WTC11 (cell line): ENCODE measurements around the gene MYNN. TPM values are rescaled to one million over a fixed set of nuclear protein-coding genes. Genes with fewer than 3 reads are reported as not detected.

Experiments used
- ATAC-seq: fragments of 200-7000 bp; cut with Tn5 transposase; 2 replicates; pipeline ENCODE4 v1.10.0; 2021; ENCODE audit warnings: mild to moderate bottlenecking, moderate library complexity
- CTCF ChIA-PET: fragments of 300-600 bp; sonication (Branson Sonifier 250); formaldehyde crosslinking; loops from one replicate; lab custom pipeline; 2021; ENCODE audit warnings: antibody characterized with exemption; lab: Charles Lee
- POLR2A ChIA-PET: fragments of 350-600 bp; sonication (Branson Sonifier 250); formaldehyde crosslinking; loops from one replicate; lab custom pipeline; 2021; ENCODE audit warnings: antibody characterized with exemption; lab: Charles Lee
- DNase-seq: peaks from one replicate; pipeline ENCODE4 v3.0.0; 2021; ENCODE audit warnings: low spot score
- H3K27ac Mint-ChIP-seq: 2 replicates; pipeline ENCODE4 v1.8.0; 2021; ENCODE audit warnings: mixed read lengths
- H3K27me3 Mint-ChIP-seq: 2 replicates; pipeline ENCODE4 v1.8.0; 2021; ENCODE audit warnings: low read depth, mild to moderate bottlenecking, moderate library complexity, mixed read lengths
- H3K36me3 Mint-ChIP-seq: 2 replicates; pipeline ENCODE4 v1.8.0; 2021; ENCODE audit warnings: mixed read lengths
- H3K4me1 Mint-ChIP-seq: 2 replicates; pipeline ENCODE4 v1.8.0; 2022; ENCODE audit warnings: mixed read lengths
- H3K4me3 Mint-ChIP-seq: 2 replicates; pipeline ENCODE4 v1.8.0; 2021; ENCODE audit warnings: mild to moderate bottlenecking, moderate library complexity, mixed read lengths
- H3K9me3 Mint-ChIP-seq: 2 replicates; pipeline ENCODE4 v1.8.0; 2021; ENCODE audit warnings: mixed read lengths
- ATF1 ChIP-seq: sonication (generic); formaldehyde crosslinking; IDR thresholded peaks from 2 replicates; pipeline ENCODE4 v1.8.1; 2023; ENCODE audit warnings: mild to moderate bottlenecking, moderate library complexity, missing genetic modification reagents
- CREM ChIP-seq: sonication (generic); formaldehyde crosslinking; IDR thresholded peaks from 2 replicates; pipeline ENCODE4 v1.8.1; 2022; ENCODE audit warnings: mild to moderate bottlenecking, missing genetic modification reagents, moderate library complexity
- GTF2I ChIP-seq: fragments of 250-450 bp; sonication (Bioruptor Pico); conservative IDR thresholded peaks from 2 replicates; pipeline ENCODE4 v1.4.0; 2021; ENCODE audit warnings: mild to moderate bottlenecking
- IRF2 ChIP-seq: sonication (generic); formaldehyde crosslinking; IDR thresholded peaks from 2 replicates; pipeline ENCODE4 v1.8.0; 2022; ENCODE audit warnings: low read depth, missing genetic modification reagents, borderline replicate concordance
- NFE2L1 ChIP-seq: sonication (generic); formaldehyde crosslinking; IDR thresholded peaks from 2 replicates; pipeline ENCODE4 v1.8.1; 2023; ENCODE audit warnings: missing genetic modification reagents
- NFYB ChIP-seq: sonication (generic); formaldehyde crosslinking; conservative IDR thresholded peaks from 2 replicates; pipeline ENCODE4 v1.8.0; 2022; ENCODE audit warnings: low read depth, missing genetic modification reagents
- NR2C2 ChIP-seq: sonication (generic); formaldehyde crosslinking; IDR thresholded peaks from 2 replicates; pipeline ENCODE4 v1.8.0; 2022; ENCODE audit warnings: mild to moderate bottlenecking, missing genetic modification reagents
- RELA ChIP-seq: sonication (generic); formaldehyde crosslinking; IDR thresholded peaks from 2 replicates; pipeline ENCODE4 v1.8.1; 2022; ENCODE audit warnings: missing genetic modification reagents, mild to moderate bottlenecking, borderline replicate concordance
- RORB ChIP-seq: fragments of 250-450 bp; sonication (Bioruptor Pico); IDR thresholded peaks from 2 replicates; pipeline ENCODE4 v1.9.0; 2021; ENCODE audit warnings: mild to moderate bottlenecking
- SOX15 ChIP-seq: fragments of 250-450 bp; sonication (Bioruptor Pico); IDR thresholded peaks from 2 replicates; pipeline ENCODE4 v1.9.0; 2021; ENCODE audit warnings: mild to moderate bottlenecking
- TP53 ChIP-seq: sonication (generic); formaldehyde crosslinking; IDR thresholded peaks from 2 replicates; pipeline ENCODE4 v1.8.1; 2023; ENCODE audit warnings: mild to moderate bottlenecking, missing genetic modification reagents
- ZBTB21 ChIP-seq: sonication (generic); formaldehyde crosslinking; IDR thresholded peaks from 2 replicates; pipeline ENCODE4 v1.8.1; 2023; ENCODE audit warnings: mild to moderate bottlenecking, missing genetic modification reagents, borderline replicate concordance
- ZNF138 ChIP-seq: sonication (generic); formaldehyde crosslinking; conservative IDR thresholded peaks from 2 replicates; pipeline ENCODE4 v1.8.1; 2022; ENCODE audit warnings: mild to moderate bottlenecking, moderate library complexity, missing genetic modification reagents
- ZNF671 ChIP-seq: fragments of 250-450 bp; sonication (Bioruptor Pico); IDR thresholded peaks from 2 replicates; pipeline ENCODE4 v1.8.0; 2021; ENCODE audit warnings: mild to moderate bottlenecking
- total RNA-seq: library from RNA; stranded (reverse); gene quantifications from 3 replicates; pipeline ENCODE4 v1.2.3, GENCODE V29; 2021
- TF ChIP-seq, protein P1 (sequence below): sonication (generic); formaldehyde crosslinking; conservative IDR thresholded peaks from 2 replicates; pipeline ENCODE4 v1.8.1; 2022; ENCODE audit warnings: mild to moderate bottlenecking, missing genetic modification reagents
- TF ChIP-seq, protein P2 (sequence below): fragments of 200-600 bp; IDR thresholded peaks from 2 replicates; pipeline ENCODE4 v1.8.0; 2022; ENCODE audit warnings: antibody characterized with exemption
- TF ChIP-seq, protein P3 (sequence below): sonication (generic); formaldehyde crosslinking; IDR thresholded peaks from 2 replicates; pipeline ENCODE4 v1.8.1; 2023; ENCODE audit warnings: mild to moderate bottlenecking, missing genetic modification reagents
- TF ChIP-seq, protein P4 (sequence below): sonication (generic); formaldehyde crosslinking; IDR thresholded peaks from 2 replicates; pipeline ENCODE4 v1.8.0; 2022; ENCODE audit warnings: mild to moderate bottlenecking, missing genetic modification reagents

MYNN gene
- total RNA-seq, 1 experiment from 2014 or later: 14.3 TPM

DNA sequence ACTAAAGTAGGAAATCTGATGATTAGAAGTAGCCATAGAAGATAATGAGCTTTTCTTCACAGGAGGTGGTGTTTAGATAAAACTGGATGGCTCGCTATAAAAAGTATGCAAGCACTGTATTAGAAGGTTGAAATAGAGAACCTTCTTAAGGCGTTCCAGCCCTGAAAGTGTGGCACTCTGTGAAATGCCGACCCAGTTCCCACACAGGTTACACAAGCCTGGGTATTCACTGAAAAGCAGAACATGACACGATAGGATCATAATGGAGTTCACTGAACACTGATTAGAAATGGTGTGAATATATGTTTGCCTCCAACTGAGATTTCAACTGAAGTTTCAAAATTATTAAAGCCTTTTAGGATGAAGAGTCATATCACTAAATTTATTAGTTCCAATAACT, 54.5 kb downstream of the MYNN start:
- POLR2A ChIA-PET: interaction anchor here (0.7 kb wide), 1 partner anchor 393 kb away, joined by 6 read pairs; no protein-coding TSS in a partner anchor
- TF ChIP-seq, protein P1, sequence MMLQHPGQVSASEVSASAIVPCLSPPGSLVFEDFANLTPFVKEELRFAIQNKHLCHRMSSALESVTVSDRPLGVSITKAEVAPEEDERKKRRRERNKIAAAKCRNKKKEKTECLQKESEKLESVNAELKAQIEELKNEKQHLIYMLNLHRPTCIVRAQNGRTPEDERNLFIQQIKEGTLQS (CRISPR knock-in tag): no peak
- no peak for TF ChIP-seq ATF1
- TF ChIP-seq, protein P2, sequence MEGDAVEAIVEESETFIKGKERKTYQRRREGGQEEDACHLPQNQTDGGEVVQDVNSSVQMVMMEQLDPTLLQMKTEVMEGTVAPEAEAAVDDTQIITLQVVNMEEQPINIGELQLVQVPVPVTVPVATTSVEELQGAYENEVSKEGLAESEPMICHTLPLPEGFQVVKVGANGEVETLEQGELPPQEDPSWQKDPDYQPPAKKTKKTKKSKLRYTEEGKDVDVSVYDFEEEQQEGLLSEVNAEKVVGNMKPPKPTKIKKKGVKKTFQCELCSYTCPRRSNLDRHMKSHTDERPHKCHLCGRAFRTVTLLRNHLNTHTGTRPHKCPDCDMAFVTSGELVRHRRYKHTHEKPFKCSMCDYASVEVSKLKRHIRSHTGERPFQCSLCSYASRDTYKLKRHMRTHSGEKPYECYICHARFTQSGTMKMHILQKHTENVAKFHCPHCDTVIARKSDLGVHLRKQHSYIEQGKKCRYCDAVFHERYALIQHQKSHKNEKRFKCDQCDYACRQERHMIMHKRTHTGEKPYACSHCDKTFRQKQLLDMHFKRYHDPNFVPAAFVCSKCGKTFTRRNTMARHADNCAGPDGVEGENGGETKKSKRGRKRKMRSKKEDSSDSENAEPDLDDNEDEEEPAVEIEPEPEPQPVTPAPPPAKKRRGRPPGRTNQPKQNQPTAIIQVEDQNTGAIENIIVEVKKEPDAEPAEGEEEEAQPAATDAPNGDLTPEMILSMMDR: no peak
- no peak for TF ChIP-seq GTF2I
- no peak for TF ChIP-seq IRF2 (CRISPR knock-in tag)
- TF ChIP-seq RORB (CRISPR knock-in tag): no peak
- TF ChIP-seq ZNF138 (CRISPR knock-in tag): no peak
- TF ChIP-seq, protein P3, sequence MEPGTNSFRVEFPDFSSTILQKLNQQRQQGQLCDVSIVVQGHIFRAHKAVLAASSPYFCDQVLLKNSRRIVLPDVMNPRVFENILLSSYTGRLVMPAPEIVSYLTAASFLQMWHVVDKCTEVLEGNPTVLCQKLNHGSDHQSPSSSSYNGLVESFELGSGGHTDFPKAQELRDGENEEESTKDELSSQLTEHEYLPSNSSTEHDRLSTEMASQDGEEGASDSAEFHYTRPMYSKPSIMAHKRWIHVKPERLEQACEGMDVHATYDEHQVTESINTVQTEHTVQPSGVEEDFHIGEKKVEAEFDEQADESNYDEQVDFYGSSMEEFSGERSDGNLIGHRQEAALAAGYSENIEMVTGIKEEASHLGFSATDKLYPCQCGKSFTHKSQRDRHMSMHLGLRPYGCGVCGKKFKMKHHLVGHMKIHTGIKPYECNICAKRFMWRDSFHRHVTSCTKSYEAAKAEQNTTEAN (CRISPR knock-in tag): no peak
- TF ChIP-seq CREM (CRISPR knock-in tag): no peak
- no peak for TF ChIP-seq SOX15
- no peak for TF ChIP-seq NFYB
- TF ChIP-seq ZNF671 (CRISPR knock-in tag): no peak
- TF ChIP-seq NR2C2 (CRISPR knock-in tag): no peak
- TF ChIP-seq ZBTB21 (CRISPR knock-in tag): no peak
- TF ChIP-seq TP53 (CRISPR knock-in tag): no peak
- TF ChIP-seq, protein P4, sequence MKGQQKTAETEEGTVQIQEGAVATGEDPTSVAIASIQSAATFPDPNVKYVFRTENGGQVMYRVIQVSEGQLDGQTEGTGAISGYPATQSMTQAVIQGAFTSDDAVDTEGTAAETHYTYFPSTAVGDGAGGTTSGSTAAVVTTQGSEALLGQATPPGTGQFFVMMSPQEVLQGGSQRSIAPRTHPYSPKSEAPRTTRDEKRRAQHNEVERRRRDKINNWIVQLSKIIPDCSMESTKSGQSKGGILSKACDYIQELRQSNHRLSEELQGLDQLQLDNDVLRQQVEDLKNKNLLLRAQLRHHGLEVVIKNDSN: no peak
- TF ChIP-seq RELA: no peak

DNA sequence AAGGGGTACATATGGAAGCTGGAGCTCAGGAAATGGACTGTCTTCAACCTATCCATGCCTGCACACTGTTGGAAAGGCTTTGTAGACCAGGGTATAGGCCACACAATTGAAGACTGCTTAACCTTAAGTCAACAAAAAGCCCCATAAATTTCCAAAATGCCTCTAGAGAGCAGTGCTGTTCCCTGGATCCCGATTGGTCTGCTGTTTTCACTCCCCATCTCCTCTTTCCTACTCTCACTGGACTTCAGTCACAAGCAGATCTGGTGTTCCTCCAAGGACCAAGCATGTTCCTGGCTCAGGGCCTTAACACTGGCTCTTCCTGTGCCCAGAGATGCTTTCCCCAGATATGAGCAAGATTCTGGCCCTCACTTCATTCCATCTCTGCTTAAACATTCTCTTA, 62.3 kb downstream of the MYNN start:
- H3K27ac Mint-ChIP-seq: no peak overlapping the region; the same call in 1 of the 2 replicates
- TF ChIP-seq NFE2L1 (CRISPR knock-in tag): no peak
- TF ChIP-seq, protein P3 (CRISPR knock-in tag): no peak
- 0 out of 2 replicates have a peak, but pooled peaks cover 5% of the 10 kb centered on the region for H3K4me1 Mint-ChIP-seq
- H3K4me3 Mint-ChIP-seq: no peak overlapping the region
- CTCF ChIA-PET: no interaction called here
- ATAC-seq (no peak), DNase-seq (no peak)
- H3K36me3 Mint-ChIP-seq: no peaks in the 10 kb centered on the region
- no peaks in the 10 kb centered on the region for H3K9me3 Mint-ChIP-seq
- POLR2A ChIA-PET: no interaction called here
- H3K27me3 Mint-ChIP-seq: no peaks in the 10 kb centered on the region

More for the DNA sequence above, 54.5 kb downstream of the MYNN start:
- no peak for ATAC-seq
- CTCF ChIA-PET: interaction anchor here (0.7 kb wide), 1 partner anchor 54 kb away, joined by 3 read pairs; no protein-coding TSS in a partner anchor
- no peak overlapping the region for H3K27ac Mint-ChIP-seq
- no peaks in the 10 kb centered on the region for H3K36me3 Mint-ChIP-seq
- no peaks in the 10 kb centered on the region for H3K4me1 Mint-ChIP-seq
- no peak overlapping the region for H3K4me3 Mint-ChIP-seq
- H3K27me3 Mint-ChIP-seq: no peaks in the 10 kb centered on the region
- no peaks in the 10 kb centered on the region for H3K9me3 Mint-ChIP-seq
- no peak for DNase-seq
